Measurements from ENCODE around the gene MAP2.
"Not testable (repeated sequence)": the region's sequence is repeated elsewhere in the genome, so short reads cannot be mapped to it uniquely, and the experiment has no call there.

MAP2 gene

GRCh38 chr2:209598227-209598626 lies 174.4 kb downstream of the MAP2 start:
- not testable (repeated sequence) for DNase-seq (ENCODE audit: low spot score)

GRCh38 chr2:209600341-209601171 lies 176.7 kb downstream of the MAP2 start:
- no peak for DNase-seq (ENCODE audit: low spot score)

- no peak for DNase-seq (ENCODE audit: low spot score)
Observed at GRCh38 chr2:209601497-209601896, 177.7 kb downstream of the MAP2 start.

GRCh38 chr2:209602259-209602658 lies 178.4 kb downstream of the MAP2 start:
- DNase-seq (ENCODE audit: low spot score), result no peak

GRCh38 chr2:209609531-209609930 lies 185.7 kb downstream of the MAP2 start:
- DNase-seq (ENCODE audit: low spot score), result no peak

GRCh38 chr2:209610631-209611030 lies 186.8 kb downstream of the MAP2 start:
- DNase-seq (ENCODE audit: low spot score), result no peak

GRCh38 chr2:209613649-209614305 lies 189.9 kb downstream of the MAP2 start:
- no peak for DNase-seq (ENCODE audit: low spot score)

- no peak for DNase-seq (ENCODE audit: low spot score)
Observed at GRCh38 chr2:209614690-209615369, 191.0 kb downstream of the MAP2 start.

- DNase-seq (ENCODE audit: low spot score), result no peak
Observed at GRCh38 chr2:209619782-209620181, 195.9 kb downstream of the MAP2 start.

- DNase-seq (ENCODE audit: low spot score), result no peak
Observed at GRCh38 chr2:209624192-209624938, 200.5 kb downstream of the MAP2 start.

GRCh38 chr2:209629597-209629996 lies 205.8 kb downstream of the MAP2 start:
- DNase-seq (ENCODE audit: low spot score), result no peak

GRCh38 chr2:209633911-209634310 lies 210.1 kb downstream of the MAP2 start:
- DNase-seq (ENCODE audit: low spot score), result no peak

- DNase-seq (ENCODE audit: low spot score), result no peak
Observed at GRCh38 chr2:209636076-209636475, 212.2 kb downstream of the MAP2 start.

GRCh38 chr2:209637293-209637692 lies 213.4 kb downstream of the MAP2 start:
- no peak for DNase-seq (ENCODE audit: low spot score)

GRCh38 chr2:209638346-209638745 lies 214.5 kb downstream of the MAP2 start:
- DNase-seq (ENCODE audit: low spot score), result no peak

GRCh38 chr2:209640358-209640757 lies 216.5 kb downstream of the MAP2 start:
- no peak for DNase-seq (ENCODE audit: low spot score)

- DNase-seq (ENCODE audit: low spot score), result no peak
Observed at GRCh38 chr2:209642146-209642820, 218.4 kb downstream of the MAP2 start.

GRCh38 chr2:209644842-209645241 lies 221.0 kb downstream of the MAP2 start:
- no peak for DNase-seq (ENCODE audit: low spot score)

- DNase-seq (ENCODE audit: low spot score), result no peak
Observed at GRCh38 chr2:209648714-209649113, 224.9 kb downstream of the MAP2 start.

GRCh38 chr2:209653134-209653533 lies 229.3 kb downstream of the MAP2 start:
- DNase-seq (ENCODE audit: low spot score), result no peak

GRCh38 chr2:209661286-209661894 lies 237.5 kb downstream of the MAP2 start:
- no peak for DNase-seq (ENCODE audit: low spot score)
